Thoracic aorta (tissue), 2 donors: ENCODE data around the gene FAM131A. TPM values are rescaled to one million over a fixed set of nuclear protein-coding genes. Genes with fewer than 3 reads are reported as not detected.

Source experiments
- ATAC-seq: fragments of 150-250 bp; one replicate; pipeline ENCODE4 v1.8.0; 2017; ENCODE audit warnings: low read depth; ENCODE audit not compliant: insufficient number of reproducible peaks, low FRiP score
- DNase-seq: peaks from one replicate; pipeline ENCODE4 v3.0.0-alpha.2; 2020; ENCODE audit warnings: low spot score
- H3K27ac ChIP-seq, 2 donors: fragments of 200-600 bp; sonication (generic); 1 replicate in 1 of 2; 2 replicates in 1 of 2; pipeline ENCODE4 v1.5.1; 2016; ENCODE audit warnings: mild to moderate bottlenecking in 2 of 2, moderate library complexity in 2 of 2
- H3K27me3 ChIP-seq: fragments of 200-600 bp; sonication (generic); replicated peaks from 2 replicates; pipeline ENCODE4 v1.6.0; 2016; ENCODE audit warnings: mild to moderate bottlenecking; ENCODE audit not compliant: insufficient read depth
- H3K36me3 ChIP-seq: fragments of 200-600 bp; sonication (generic); one replicate; pipeline ENCODE4 v1.5.1; 2016
- H3K4me1 ChIP-seq, 2 donors: fragments of 200-600 bp; sonication (generic); 1 replicate in 1 of 2; 2 replicates in 1 of 2; pipeline versions ENCODE4 v1.5.1 to v1.6.0; 2016; ENCODE audit warnings: low read depth in 2 of 2, mild to moderate bottlenecking in 1 of 2; ENCODE audit not compliant: control insufficient read depth in 1 of 2
- H3K4me3 ChIP-seq: fragments of 200-600 bp; sonication (generic); 2 replicates; pipeline ENCODE4 v1.5.1; 2016; ENCODE audit warnings: mild to moderate bottlenecking
- H3K9me3 ChIP-seq: fragments of 200-600 bp; sonication (generic); 2 replicates; pipeline ENCODE4 v1.5.1; 2016
- CTCF ChIP-seq: fragments of 200-600 bp; sonication (generic); IDR thresholded peaks from one replicate; pipeline ENCODE4 v1.5.1; 2019; ENCODE audit warnings: antibody characterized with exemption
- total RNA-seq, 2 donors: library from RNA; depleted of rRNA; stranded (reverse); fragments of >200 nt; gene quantifications; one replicate each; pipeline versions ENCODE4 v1.1.0 to v1.2.3, GENCODE V29; 2016

Gene FAM131A
- total RNA-seq, 2 donors from 2014 or later, result 55.4 to 91.8 TPM

- no peak for DNase-seq
- no peak overlapping the region for H3K27ac ChIP-seq
- no peak for ATAC-seq
Observed at GRCh38 chr3:184351511-184352148, 14.2 kb downstream of the FAM131A start.

GRCh38 chr3:184352149-184352785 is 14.9 kb downstream of the FAM131A start:
- peaks cover 4% of the 10 kb centered on the region for H3K36me3 ChIP-seq
- no peaks in the 10 kb centered on the region for H3K9me3 ChIP-seq
- H3K4me1 ChIP-seq, result no peaks in the 10 kb centered on the region
- no peaks in the 10 kb centered on the region for H3K27me3 ChIP-seq
- DNase-seq, result no peak
- TF ChIP-seq CTCF, result no peak
- no peak for ATAC-seq
- H3K27ac ChIP-seq, result no peak overlapping the region
- no peak overlapping the region for H3K4me3 ChIP-seq

More at GRCh38 chr3:184351511-184352148, 14.2 kb downstream of the FAM131A start:
- Histone ChIP-seq H3K4me1 (no peaks in the 10 kb centered on the region), H3K4me3 (no peak overlapping the region), H3K9me3 (no peaks in the 10 kb centered on the region), H3K36me3 (no peaks in the 10 kb centered on the region), H3K27me3 (no peaks in the 10 kb centered on the region)
- TF ChIP-seq CTCF, result no peak

GRCh38 chr3:184352897-184353545 is 15.6 kb downstream of the FAM131A start:
- H3K27ac ChIP-seq, result no peak overlapping the region
- no peak for DNase-seq
- H3K27me3 ChIP-seq, result no peaks in the 10 kb centered on the region
- H3K9me3 ChIP-seq, result no peaks in the 10 kb centered on the region
- no peaks in the 10 kb centered on the region for H3K4me1 ChIP-seq
- no peak overlapping the region for H3K4me3 ChIP-seq
- TF ChIP-seq CTCF, result no peak
- peaks cover 11% of the 10 kb centered on the region for H3K36me3 ChIP-seq
- ATAC-seq, result no peak

- ATAC-seq, result no peak
- DNase-seq, result no peak
- Histone ChIP-seq H3K9me3 (no peaks in the 10 kb centered on the region), H3K27ac (no peak overlapping the region), H3K36me3 (peaks cover 11% of the 10 kb centered on the region), H3K27me3 (no peaks in the 10 kb centered on the region), H3K4me3 (no peak overlapping the region), H3K4me1 (no peaks in the 10 kb centered on the region)
- no peak for TF ChIP-seq CTCF
Observed at GRCh38 chr3:184353546-184353941, 16.1 kb downstream of the FAM131A start.

- H3K4me1 ChIP-seq, result no peaks in the 10 kb centered on the region
- peak; percentile 75 for TF ChIP-seq CTCF
- ATAC-seq (no peak), DNase-seq (no peak)
- no peaks in the 10 kb centered on the region for H3K9me3 ChIP-seq
- H3K36me3 ChIP-seq, result peaks cover 11% of the 10 kb centered on the region
- H3K27me3 ChIP-seq, result no peaks in the 10 kb centered on the region
- H3K27ac ChIP-seq, result no peak overlapping the region
- no peak overlapping the region for H3K4me3 ChIP-seq
Observed at GRCh38 chr3:184354121-184354728, 16.8 kb downstream of the FAM131A start.
